ENCODE data around the gene IFRD2. TPM values are rescaled to one million over a fixed set of nuclear protein-coding genes. Genes with fewer than 3 reads are reported as not detected.

IFRD2 gene
- total RNA-seq, 3 donors from 2014 or later = 50.4 to 82.3 (median 72.7) TPM

DNA sequence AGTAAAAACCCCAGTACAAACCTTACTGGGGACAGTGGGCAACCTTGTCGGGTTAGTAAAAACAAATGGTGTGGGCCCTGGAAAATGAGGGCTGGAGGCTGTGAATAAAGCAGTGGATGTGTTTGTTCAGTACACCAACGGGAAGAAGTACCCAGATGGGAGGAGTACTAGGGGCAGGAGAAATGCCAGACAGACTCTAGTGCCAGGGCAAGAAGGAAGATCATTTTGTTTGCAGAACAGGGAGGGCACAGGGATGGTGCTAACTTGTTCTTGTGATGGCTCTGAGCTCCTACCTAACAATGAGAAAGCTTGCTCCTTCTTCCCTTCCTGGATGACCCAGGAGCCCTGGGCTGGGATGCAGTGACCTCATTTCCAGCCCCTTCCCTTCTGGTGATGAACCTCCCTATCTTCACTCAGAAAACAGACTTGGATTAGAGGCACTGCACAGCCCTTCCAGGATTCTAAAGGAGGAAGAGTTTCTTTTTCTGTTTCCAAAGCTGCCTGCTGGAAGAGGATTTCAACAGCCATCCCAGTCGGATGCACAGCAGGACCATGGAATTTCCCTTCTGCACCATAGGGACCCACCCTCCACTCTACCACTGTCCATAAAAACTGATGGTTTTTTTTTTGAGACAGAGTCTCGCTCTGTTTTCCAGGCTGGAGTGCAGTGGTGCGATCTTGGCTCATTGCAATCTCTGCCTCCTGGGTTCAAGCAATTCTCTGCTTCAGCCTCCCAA lies 42.3 kb upstream of the IFRD2 start:
- peak overlapping the region in 1 of 3 donors; percentile 45 for H3K4me3 ChIP-seq
- no peaks in the 10 kb centered on the region for H3K9me3 ChIP-seq
- H3K27me3 ChIP-seq = no peaks in the 10 kb centered on the region
- peak overlapping the region; percentile 84 to 96 for H3K27ac ChIP-seq
- intact Hi-C loops (cut with DNase I; ENCODE audit: low total_unique reads) = no loop called here
- peaks cover 9 to 19% of the 10 kb centered on the region in 2 donors for H3K4me1 ChIP-seq
- TF ChIP-seq POLR2AphosphoS5 (IDR thresholded peaks at IDR 0.05) = no peak
- no peak for TF ChIP-seq POLR2A (IDR thresholded peaks at IDR 0.05)
- TF ChIP-seq, protein P1, sequence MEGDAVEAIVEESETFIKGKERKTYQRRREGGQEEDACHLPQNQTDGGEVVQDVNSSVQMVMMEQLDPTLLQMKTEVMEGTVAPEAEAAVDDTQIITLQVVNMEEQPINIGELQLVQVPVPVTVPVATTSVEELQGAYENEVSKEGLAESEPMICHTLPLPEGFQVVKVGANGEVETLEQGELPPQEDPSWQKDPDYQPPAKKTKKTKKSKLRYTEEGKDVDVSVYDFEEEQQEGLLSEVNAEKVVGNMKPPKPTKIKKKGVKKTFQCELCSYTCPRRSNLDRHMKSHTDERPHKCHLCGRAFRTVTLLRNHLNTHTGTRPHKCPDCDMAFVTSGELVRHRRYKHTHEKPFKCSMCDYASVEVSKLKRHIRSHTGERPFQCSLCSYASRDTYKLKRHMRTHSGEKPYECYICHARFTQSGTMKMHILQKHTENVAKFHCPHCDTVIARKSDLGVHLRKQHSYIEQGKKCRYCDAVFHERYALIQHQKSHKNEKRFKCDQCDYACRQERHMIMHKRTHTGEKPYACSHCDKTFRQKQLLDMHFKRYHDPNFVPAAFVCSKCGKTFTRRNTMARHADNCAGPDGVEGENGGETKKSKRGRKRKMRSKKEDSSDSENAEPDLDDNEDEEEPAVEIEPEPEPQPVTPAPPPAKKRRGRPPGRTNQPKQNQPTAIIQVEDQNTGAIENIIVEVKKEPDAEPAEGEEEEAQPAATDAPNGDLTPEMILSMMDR (IDR thresholded peaks at IDR 0.05) = no peak
- H3K36me3 ChIP-seq = peaks cover 8% of the 10 kb centered on the region
- no peak for DNase-seq (ENCODE audit: low spot score in 2 of 2)

DNA sequence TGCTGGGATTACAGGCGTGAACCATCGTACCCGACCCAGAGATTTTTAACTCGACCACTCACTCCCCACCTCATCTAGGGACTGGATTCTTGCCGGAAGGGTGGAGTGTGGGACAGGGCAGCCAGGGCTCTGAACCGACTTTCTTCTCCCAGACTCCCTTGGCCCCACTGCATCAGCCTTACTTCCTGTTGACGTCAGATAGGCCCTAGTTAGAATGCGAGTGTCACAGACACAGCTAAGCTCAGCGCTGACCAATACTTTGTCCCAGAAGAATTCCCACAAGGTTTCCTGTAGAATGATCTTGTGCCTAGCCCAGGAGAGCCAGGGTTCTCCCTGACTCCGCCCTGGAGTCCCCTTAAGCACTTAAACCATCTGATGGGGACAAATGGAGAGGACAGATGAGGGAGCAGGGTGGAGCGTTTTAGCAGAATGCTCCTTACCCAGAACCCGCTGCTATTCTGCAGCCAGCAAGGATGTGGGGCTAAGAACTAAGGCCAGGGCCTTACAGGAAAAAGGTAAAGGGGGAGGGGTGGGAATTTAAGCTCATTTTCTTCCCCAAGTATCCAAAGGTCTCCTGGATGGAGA lies 41.6 kb upstream of the IFRD2 start:
- intact Hi-C loops (cut with DNase I; ENCODE audit: low total_unique reads) = no loop called here
- no peak for DNase-seq (ENCODE audit: low spot score in 2 of 2)
- Histone ChIP-seq H3K4me3 (peak overlapping the region in 1 of 3 donors; percentile 45), H3K27me3 (no peaks in the 10 kb centered on the region), H3K4me1 (peaks cover 9 to 19% of the 10 kb centered on the region in 2 donors), H3K36me3 (peaks cover 8% of the 10 kb centered on the region), H3K27ac (peak overlapping the region; percentile 84 to 96), H3K9me3 (no peaks in the 10 kb centered on the region)
- TF ChIP-seq, protein P1 (IDR thresholded peaks at IDR 0.05) = no peak
- TF ChIP-seq POLR2AphosphoS5 (IDR thresholded peaks at IDR 0.05) = peak in 1 of 3 donors; percentile 56

GRCh38 chr3:50331364-50331907 lies 39.2 kb upstream of the IFRD2 start:
- intact Hi-C loops (cut with DNase I; ENCODE audit: low total_unique reads) = no loop called here
- H3K36me3 ChIP-seq = peaks cover 8% of the 10 kb centered on the region
- H3K4me3 ChIP-seq = no peak overlapping the region
- TF ChIP-seq POLR2AphosphoS5 (IDR thresholded peaks at IDR 0.05) = no peak
- TF ChIP-seq, protein P1 (IDR thresholded peaks at IDR 0.05) = no peak
- TF ChIP-seq POLR2A (IDR thresholded peaks at IDR 0.05) = no peak
- no peaks in the 10 kb centered on the region for H3K9me3 ChIP-seq
- no peaks in the 10 kb centered on the region for H3K27me3 ChIP-seq
- no peak for DNase-seq (ENCODE audit: low spot score in 2 of 2)
- peaks cover 9 to 27% of the 10 kb centered on the region in 2 donors for H3K4me1 ChIP-seq
- H3K27ac ChIP-seq = no peak overlapping the region

DNA sequence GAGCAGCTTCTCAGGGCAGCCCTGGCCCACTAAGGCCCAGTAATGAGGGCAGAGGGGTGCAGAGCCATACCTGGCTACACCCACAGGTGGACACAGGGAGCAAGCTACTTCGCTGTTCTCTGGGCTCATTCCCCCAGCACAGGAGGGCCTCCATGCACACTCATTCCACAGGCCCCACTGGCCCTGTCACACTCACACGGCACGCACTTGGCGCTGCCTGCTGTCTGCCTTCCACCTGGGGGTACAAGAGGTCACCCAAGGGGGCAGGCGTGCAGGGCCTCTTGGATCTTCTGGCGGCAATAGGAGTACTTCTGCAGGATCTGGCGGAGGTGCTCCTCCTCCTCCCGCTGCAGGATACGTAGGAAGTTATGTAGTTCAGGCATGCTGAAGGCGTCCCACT lies 38.1 kb upstream of the IFRD2 start:
- TF ChIP-seq POLR2AphosphoS5 (IDR thresholded peaks at IDR 0.05) = no peak
- TF ChIP-seq, protein P1 (IDR thresholded peaks at IDR 0.05) = no peak
- TF ChIP-seq POLR2A (IDR thresholded peaks at IDR 0.05) = no peak
- no peak for DNase-seq (ENCODE audit: low spot score in 2 of 2)
- intact Hi-C loops (cut with DNase I; ENCODE audit: low total_unique reads) = no loop called here
- Histone ChIP-seq H3K9me3 (no peaks in the 10 kb centered on the region), H3K36me3 (peaks cover 8% of the 10 kb centered on the region), H3K4me3 (no peak overlapping the region), H3K27ac (no peak overlapping the region), H3K4me1 (peaks cover under 1 to 19% of the 10 kb centered on the region in 2 donors), H3K27me3 (no peaks in the 10 kb centered on the region)
